Measurements from ENCODE around the gene JPH2.

DNA sequence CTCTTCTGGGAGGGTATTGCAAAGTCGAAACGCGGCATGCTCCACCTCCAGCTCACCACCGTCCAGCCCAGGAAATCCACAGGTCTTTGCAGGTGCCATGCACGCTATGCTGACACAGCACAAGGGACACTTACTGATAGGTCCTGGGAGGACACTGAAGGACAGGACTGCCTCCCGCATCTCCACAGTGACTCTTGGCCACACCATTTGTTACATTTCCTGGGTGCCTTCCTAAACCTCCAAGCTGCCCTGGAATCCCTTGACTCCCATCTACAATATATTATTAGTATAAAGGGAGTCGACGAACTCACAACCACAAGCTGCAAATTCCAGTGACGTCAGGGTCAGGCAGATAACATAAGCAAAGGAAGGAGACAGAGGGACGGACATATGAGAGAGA is 106.9 kb downstream of the JPH2 start:
- TF ChIP-seq, protein P1, sequence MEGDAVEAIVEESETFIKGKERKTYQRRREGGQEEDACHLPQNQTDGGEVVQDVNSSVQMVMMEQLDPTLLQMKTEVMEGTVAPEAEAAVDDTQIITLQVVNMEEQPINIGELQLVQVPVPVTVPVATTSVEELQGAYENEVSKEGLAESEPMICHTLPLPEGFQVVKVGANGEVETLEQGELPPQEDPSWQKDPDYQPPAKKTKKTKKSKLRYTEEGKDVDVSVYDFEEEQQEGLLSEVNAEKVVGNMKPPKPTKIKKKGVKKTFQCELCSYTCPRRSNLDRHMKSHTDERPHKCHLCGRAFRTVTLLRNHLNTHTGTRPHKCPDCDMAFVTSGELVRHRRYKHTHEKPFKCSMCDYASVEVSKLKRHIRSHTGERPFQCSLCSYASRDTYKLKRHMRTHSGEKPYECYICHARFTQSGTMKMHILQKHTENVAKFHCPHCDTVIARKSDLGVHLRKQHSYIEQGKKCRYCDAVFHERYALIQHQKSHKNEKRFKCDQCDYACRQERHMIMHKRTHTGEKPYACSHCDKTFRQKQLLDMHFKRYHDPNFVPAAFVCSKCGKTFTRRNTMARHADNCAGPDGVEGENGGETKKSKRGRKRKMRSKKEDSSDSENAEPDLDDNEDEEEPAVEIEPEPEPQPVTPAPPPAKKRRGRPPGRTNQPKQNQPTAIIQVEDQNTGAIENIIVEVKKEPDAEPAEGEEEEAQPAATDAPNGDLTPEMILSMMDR (IDR thresholded peaks at IDR 0.05) = no peak
- no peak for TF ChIP-seq POLR2A (IDR thresholded peaks at IDR 0.05)
- no peak for TF ChIP-seq POLR2AphosphoS5 (IDR thresholded peaks at IDR 0.05)
